Measurements from ENCODE around the gene IRX5.

Gene IRX5

GRCh38 chr16:54942353-54942943 is 11.8 kb downstream of the IRX5 start:
- in situ Hi-C loops (cut with HindIII; ENCODE audit: low pct_unique_long_range_greater_than_20kb, low sequenced_read_pairs), result no loop called here
- no peak for DNase-seq (ENCODE audit: low read depth in 1 of 2, low spot score in 1 of 2)
- no peak for TF ChIP-seq JUND (IDR thresholded peaks at IDR 0.05; ENCODE audit: low read depth)

GRCh38 chr16:54944002-54944401 is 13.3 kb downstream of the IRX5 start:
- no peak for TF ChIP-seq JUND (IDR thresholded peaks at IDR 0.05; ENCODE audit: low read depth)
- in situ Hi-C loops (cut with HindIII; ENCODE audit: low pct_unique_long_range_greater_than_20kb, low sequenced_read_pairs), result no loop called here
- DNase-seq (ENCODE audit: low read depth in 1 of 2, low spot score in 1 of 2), result no peak

GRCh38 chr16:54945063-54945462 is 14.4 kb downstream of the IRX5 start:
- DNase-seq (ENCODE audit: low read depth in 1 of 2, low spot score in 1 of 2), result no peak
- in situ Hi-C loops (cut with HindIII; ENCODE audit: low pct_unique_long_range_greater_than_20kb, low sequenced_read_pairs), result no loop called here
- no peak for TF ChIP-seq JUND (IDR thresholded peaks at IDR 0.05; ENCODE audit: low read depth)

GRCh38 chr16:54946909-54947308 is 16.2 kb downstream of the IRX5 start:
- in situ Hi-C loops (cut with HindIII; ENCODE audit: low pct_unique_long_range_greater_than_20kb, low sequenced_read_pairs), result no loop called here
- DNase-seq (ENCODE audit: low read depth in 1 of 2, low spot score in 1 of 2), result no peak
- TF ChIP-seq JUND (IDR thresholded peaks at IDR 0.05; ENCODE audit: low read depth), result no peak

- TF ChIP-seq JUND (IDR thresholded peaks at IDR 0.05; ENCODE audit: low read depth), result no peak
- in situ Hi-C loops (cut with HindIII; ENCODE audit: low pct_unique_long_range_greater_than_20kb, low sequenced_read_pairs), result no loop called here
- no peak for DNase-seq (ENCODE audit: low read depth in 1 of 2, low spot score in 1 of 2)
Measured at GRCh38 chr16:54947616-54948015, 17.0 kb downstream of the IRX5 start.

- TF ChIP-seq JUND (IDR thresholded peaks at IDR 0.05; ENCODE audit: low read depth), result no peak
- DNase-seq (ENCODE audit: low read depth in 1 of 2, low spot score in 1 of 2), result no peak
- in situ Hi-C loops (cut with HindIII; ENCODE audit: low pct_unique_long_range_greater_than_20kb, low sequenced_read_pairs), result no loop called here
Measured at GRCh38 chr16:54952195-54952594, 21.5 kb downstream of the IRX5 start.

GRCh38 chr16:54953461-54953860 is 22.8 kb downstream of the IRX5 start:
- no peak for TF ChIP-seq JUND (IDR thresholded peaks at IDR 0.05; ENCODE audit: low read depth)
- in situ Hi-C loops (cut with HindIII; ENCODE audit: low pct_unique_long_range_greater_than_20kb, low sequenced_read_pairs), result no loop called here
- DNase-seq (ENCODE audit: low read depth in 1 of 2, low spot score in 1 of 2), result no peak

GRCh38 chr16:54954220-54954619 is 23.6 kb downstream of the IRX5 start:
- TF ChIP-seq JUND (IDR thresholded peaks at IDR 0.05; ENCODE audit: low read depth), result no peak
- in situ Hi-C loops (cut with HindIII; ENCODE audit: low pct_unique_long_range_greater_than_20kb, low sequenced_read_pairs), result no loop called here
- DNase-seq (ENCODE audit: low read depth in 1 of 2, low spot score in 1 of 2), result no peak

- in situ Hi-C loops (cut with HindIII; ENCODE audit: low pct_unique_long_range_greater_than_20kb, low sequenced_read_pairs), result no loop called here
Measured at GRCh38 chr16:54955757-54956156, 25.1 kb downstream of the IRX5 start.

GRCh38 chr16:54957403-54958166 is 26.9 kb downstream of the IRX5 start:
- peak in 1 of 2 experiments; percentile 62 for DNase-seq (ENCODE audit: low read depth in 1 of 2, low spot score in 1 of 2)

More at GRCh38 chr16:54955757-54956156, 25.1 kb downstream of the IRX5 start:
- no peak for TF ChIP-seq JUND (IDR thresholded peaks at IDR 0.05; ENCODE audit: low read depth)
- DNase-seq (ENCODE audit: low read depth in 1 of 2, low spot score in 1 of 2), result no peak

GRCh38 chr16:54962045-54962444 is 31.4 kb downstream of the IRX5 start:
- in situ Hi-C loops (cut with HindIII; ENCODE audit: low pct_unique_long_range_greater_than_20kb, low sequenced_read_pairs), result no loop called here
- no peak for TF ChIP-seq JUND (IDR thresholded peaks at IDR 0.05; ENCODE audit: low read depth)

More at GRCh38 chr16:54957403-54958166, 26.9 kb downstream of the IRX5 start:
- in situ Hi-C loops (cut with HindIII; ENCODE audit: low pct_unique_long_range_greater_than_20kb, low sequenced_read_pairs), result no loop called here
- no peak for TF ChIP-seq JUND (IDR thresholded peaks at IDR 0.05; ENCODE audit: low read depth)

GRCh38 chr16:54964239-54964638 is 33.6 kb downstream of the IRX5 start:
- no peak for TF ChIP-seq JUND (IDR thresholded peaks at IDR 0.05; ENCODE audit: low read depth)
- in situ Hi-C loops (cut with HindIII; ENCODE audit: low pct_unique_long_range_greater_than_20kb, low sequenced_read_pairs), result no loop called here
- no peak for DNase-seq (ENCODE audit: low read depth in 1 of 2, low spot score in 1 of 2)

More at GRCh38 chr16:54962045-54962444, 31.4 kb downstream of the IRX5 start:
- no peak for DNase-seq (ENCODE audit: low read depth in 1 of 2, low spot score in 1 of 2)

- no peak for TF ChIP-seq JUND (IDR thresholded peaks at IDR 0.05; ENCODE audit: low read depth)
- in situ Hi-C loops (cut with HindIII; ENCODE audit: low pct_unique_long_range_greater_than_20kb, low sequenced_read_pairs), result no loop called here
- DNase-seq (ENCODE audit: low read depth in 1 of 2, low spot score in 1 of 2), result no peak
Measured at GRCh38 chr16:54965464-54965863, 34.8 kb downstream of the IRX5 start.
